DND-41 (cell line): ENCODE results near the gene KLHL3.

ENCODE experiments used
- ATAC-seq: fragments of 200-7000 bp; cut with Tn5 transposase; 3 replicates; pipeline ENCODE4 v1.9.1; 2021; ENCODE audit warnings: low read depth; ENCODE audit not compliant: insufficient read depth
- DNase-seq: peaks from one replicate; pipeline ENCODE4 v3.0.0-alpha.2; 2020
- H2AFZ ChIP-seq: 2 replicates; pipeline ENCODE4 v1.6.0; 2012; ENCODE audit warnings: low read depth, low read length
- H3K27ac ChIP-seq: 2 replicates; pipeline ENCODE4 v1.5.1; 2012; ENCODE audit warnings: low read length, inconsistent platforms
- H3K27me3 ChIP-seq: fragments of 200-600 bp; sonication (generic); 2 replicates; pipeline ENCODE4 v1.6.0; 2012; ENCODE audit warnings: low read length, mild to moderate bottlenecking, inconsistent platforms; ENCODE audit not compliant: insufficient read depth, poor library complexity
- H3K36me3 ChIP-seq: 2 replicates; pipeline ENCODE4 v1.5.1; 2012; ENCODE audit warnings: low read length, inconsistent platforms; ENCODE audit not compliant: insufficient read depth
- H3K4me1 ChIP-seq: 2 replicates; pipeline ENCODE4 v1.5.1; 2012; ENCODE audit warnings: mild to moderate bottlenecking, low read length; ENCODE audit not compliant: insufficient read depth
- H3K4me2 ChIP-seq: 2 replicates; pipeline ENCODE4 v1.6.0; 2012; ENCODE audit warnings: mild to moderate bottlenecking, moderate library complexity, low read length, inconsistent platforms; ENCODE audit not compliant: insufficient read depth
- H3K4me3 ChIP-seq, 2 experiments: fragments of 200-600 bp in 1 of 2; shearing (Covaris generic) in 1 of 2; 2 replicates each; pipeline ENCODE4 v1.5.1; 2012 to 2016; ENCODE audit warnings: inconsistent platforms in 2 of 2, low read length in 2 of 2, mild to moderate bottlenecking in 2 of 2, low read depth in 1 of 2, moderate library complexity in 1 of 2
- H3K79me2 ChIP-seq: 2 replicates; pipeline ENCODE4 v1.6.0; 2012; ENCODE audit warnings: low read length, inconsistent platforms; ENCODE audit not compliant: insufficient read depth
- H3K9ac ChIP-seq: 2 replicates; pipeline ENCODE4 v1.6.0; 2012; ENCODE audit warnings: low read depth, mild to moderate bottlenecking, inconsistent platforms, low read length, moderate library complexity
- H3K9me3 ChIP-seq: 2 replicates; pipeline ENCODE4 v1.5.1; 2012; ENCODE audit warnings: low read length, moderate library complexity, mild to moderate bottlenecking, inconsistent platforms; ENCODE audit not compliant: insufficient read depth, severe bottlenecking
- H4K20me1 ChIP-seq: 2 replicates; pipeline ENCODE4 v1.6.0; 2012; ENCODE audit warnings: low read length; ENCODE audit not compliant: insufficient read depth
- EZH2 ChIP-seq: IDR thresholded peaks from 3 replicates; pipeline ENCODE4 v1.6.1; 2012; ENCODE audit warnings: borderline replicate concordance, low read depth, mild to moderate bottlenecking, moderate library complexity, low read length, inconsistent platforms; ENCODE audit not compliant: severe bottlenecking
- TF ChIP-seq, protein P1 (sequence below): IDR thresholded peaks from 2 replicates; pipeline ENCODE4 v1.5.1; 2012; ENCODE audit warnings: borderline replicate concordance, low read length, moderate library complexity, mild to moderate bottlenecking; ENCODE audit not compliant: poor library complexity, severe bottlenecking; ENCODE audit errors: extremely low read depth

KLHL3 gene

DNA sequence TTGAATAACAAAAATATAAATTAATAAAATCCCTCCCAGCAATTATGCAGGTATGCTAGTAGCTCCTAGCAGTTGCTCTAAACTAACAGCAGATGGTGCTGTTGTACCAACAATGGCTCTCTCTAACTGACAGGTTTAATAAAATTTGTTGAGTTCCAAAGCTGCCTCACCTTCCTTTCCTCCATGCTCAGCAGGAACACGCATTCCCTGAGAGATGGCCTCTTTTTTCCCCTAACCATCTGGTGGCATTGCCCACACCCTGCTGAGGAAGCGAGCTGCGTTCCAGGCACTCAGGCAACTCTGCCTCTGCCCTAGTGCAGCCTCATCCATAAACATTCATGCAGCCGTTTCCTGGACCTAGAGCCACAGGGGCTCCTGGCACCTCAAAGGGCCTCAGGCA, 106.2 kb downstream of the KLHL3 start:
- H3K9ac ChIP-seq, result no peak overlapping the region
- no peak overlapping the region for H3K4me2 ChIP-seq
- no peak overlapping the region for H3K27ac ChIP-seq
- no peak overlapping the region for H2AFZ ChIP-seq
- no peaks in the 10 kb centered on the region for H3K27me3 ChIP-seq
- no peaks in the 10 kb centered on the region for H3K4me1 ChIP-seq
- no peak overlapping the region for H3K4me3 ChIP-seq
- H3K9me3 ChIP-seq, result no peaks in the 10 kb centered on the region
- 0 out of 2 replicates have a peak, but pooled peaks cover 3% of the 10 kb centered on the region for H3K36me3 ChIP-seq
- peak; percentile 85 for ATAC-seq
- H3K79me2 ChIP-seq, result no peaks in the 10 kb centered on the region
- peak; percentile 14 for DNase-seq
- no peak for TF ChIP-seq EZH2
- TF ChIP-seq, protein P1, sequence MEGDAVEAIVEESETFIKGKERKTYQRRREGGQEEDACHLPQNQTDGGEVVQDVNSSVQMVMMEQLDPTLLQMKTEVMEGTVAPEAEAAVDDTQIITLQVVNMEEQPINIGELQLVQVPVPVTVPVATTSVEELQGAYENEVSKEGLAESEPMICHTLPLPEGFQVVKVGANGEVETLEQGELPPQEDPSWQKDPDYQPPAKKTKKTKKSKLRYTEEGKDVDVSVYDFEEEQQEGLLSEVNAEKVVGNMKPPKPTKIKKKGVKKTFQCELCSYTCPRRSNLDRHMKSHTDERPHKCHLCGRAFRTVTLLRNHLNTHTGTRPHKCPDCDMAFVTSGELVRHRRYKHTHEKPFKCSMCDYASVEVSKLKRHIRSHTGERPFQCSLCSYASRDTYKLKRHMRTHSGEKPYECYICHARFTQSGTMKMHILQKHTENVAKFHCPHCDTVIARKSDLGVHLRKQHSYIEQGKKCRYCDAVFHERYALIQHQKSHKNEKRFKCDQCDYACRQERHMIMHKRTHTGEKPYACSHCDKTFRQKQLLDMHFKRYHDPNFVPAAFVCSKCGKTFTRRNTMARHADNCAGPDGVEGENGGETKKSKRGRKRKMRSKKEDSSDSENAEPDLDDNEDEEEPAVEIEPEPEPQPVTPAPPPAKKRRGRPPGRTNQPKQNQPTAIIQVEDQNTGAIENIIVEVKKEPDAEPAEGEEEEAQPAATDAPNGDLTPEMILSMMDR, result peak; percentile 93
- peaks cover 6% of the 10 kb centered on the region; the same call in 1 of the 2 replicates for H4K20me1 ChIP-seq

DNA sequence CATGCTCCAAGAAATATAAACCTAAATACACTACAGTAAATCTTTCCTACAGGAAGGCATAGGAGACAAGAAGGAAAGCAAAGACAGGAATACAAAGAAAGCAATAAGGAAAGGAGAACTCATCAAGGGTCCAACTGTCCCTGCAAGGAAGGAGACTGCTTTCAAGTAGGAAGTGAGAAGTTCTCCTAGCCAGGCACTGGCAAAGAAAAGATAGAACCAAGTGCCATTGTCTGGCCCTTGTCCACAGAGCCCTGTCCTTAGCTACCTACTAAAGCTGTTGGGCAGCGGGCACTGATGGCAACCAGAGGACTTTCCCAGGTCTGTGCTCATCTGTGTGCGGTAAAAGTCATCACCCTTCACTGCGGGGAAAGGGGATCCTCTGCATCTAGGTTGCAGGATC, 108.2 kb downstream of the KLHL3 start:
- ATAC-seq, result no peak

DNA sequence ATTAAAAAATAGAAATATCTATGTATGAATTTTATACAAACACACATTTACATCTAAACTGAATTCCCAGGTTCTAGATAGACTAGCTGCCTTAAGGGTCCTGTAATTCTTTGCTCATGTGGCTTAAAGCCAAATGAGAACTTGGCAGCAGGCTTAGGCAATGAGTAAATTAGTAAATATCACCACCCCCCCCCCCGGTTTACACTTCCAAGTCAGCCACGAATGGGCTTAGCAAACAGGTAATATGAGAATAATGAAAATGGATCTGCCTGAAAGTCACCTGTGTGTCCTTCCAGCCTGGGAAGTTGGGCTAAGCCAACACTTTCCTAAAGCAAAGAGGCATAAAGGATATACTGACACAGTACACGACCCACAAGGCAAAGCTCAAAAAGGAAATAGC, 108.6 kb downstream of the KLHL3 start:
- no peaks in the 10 kb centered on the region for H3K79me2 ChIP-seq
- TF ChIP-seq, protein P1, result no peak
- TF ChIP-seq EZH2, result no peak
- H3K4me1 ChIP-seq, result no peaks in the 10 kb centered on the region
- H2AFZ ChIP-seq, result no peak overlapping the region
- peaks cover 2% of the 10 kb centered on the region for H3K27me3 ChIP-seq
- H3K36me3 ChIP-seq, result 0 out of 2 replicates have a peak, but pooled peaks cover 3% of the 10 kb centered on the region
- no peak overlapping the region for H3K27ac ChIP-seq
- H3K9me3 ChIP-seq, result no peaks in the 10 kb centered on the region
- H3K9ac ChIP-seq, result no peak overlapping the region
- no peak overlapping the region for H3K4me2 ChIP-seq
- ATAC-seq, result no peak
- DNase-seq, result no peak
- H3K4me3 ChIP-seq, result no peak overlapping the region
- peaks cover 6% of the 10 kb centered on the region; the same call in 1 of the 2 replicates for H4K20me1 ChIP-seq

More for the DNA sequence above, 108.2 kb downstream of the KLHL3 start:
- H4K20me1 ChIP-seq, result peaks cover 6% of the 10 kb centered on the region; the same call in 1 of the 2 replicates
- no peak for DNase-seq
- H3K79me2 ChIP-seq, result no peaks in the 10 kb centered on the region
- peaks cover 2% of the 10 kb centered on the region for H3K27me3 ChIP-seq
- 0 out of 2 replicates have a peak, but pooled peaks cover 3% of the 10 kb centered on the region for H3K36me3 ChIP-seq
- no peak for TF ChIP-seq EZH2
- TF ChIP-seq, protein P1, result no peak
- H3K27ac ChIP-seq, result no peak overlapping the region
- H3K4me1 ChIP-seq, result no peaks in the 10 kb centered on the region
- no peak overlapping the region for H3K9ac ChIP-seq
- no peaks in the 10 kb centered on the region for H3K9me3 ChIP-seq
- H2AFZ ChIP-seq, result no peak overlapping the region
- H3K4me3 ChIP-seq, result no peak overlapping the region
- H3K4me2 ChIP-seq, result no peak overlapping the region
